Fibroblast of the aortic adventitia (primary cell): ENCODE data around the gene NDUFA6. TPM values are rescaled to one million over a fixed set of nuclear protein-coding genes. Genes with fewer than 3 reads are reported as not detected.
A peak's percentile ranks its signal among the peaks of the same experiment; 100 is the strongest.

Experiments
- DNase-seq: peaks from one replicate; pipeline ENCODE4 v3.0.0-alpha.2; 2010; ENCODE audit warnings: low read depth
- H3K4me3 ChIP-seq: 2 replicates; pipeline ENCODE4 v1.5.1; 2011; ENCODE audit warnings: low read depth, mild to moderate bottlenecking, control low read depth, low read length, moderate library complexity
- CTCF ChIP-seq: IDR thresholded peaks from 2 replicates; pipeline ENCODE4 v1.5.1; 2011; ENCODE audit warnings: mild to moderate bottlenecking, low read length, control low read depth, inconsistent platforms; ENCODE audit not compliant: insufficient read depth
- total RNA-seq: library from RNA; depleted of rRNA; stranded (reverse); fragments of >200 nt; gene quantifications from 2 replicates; pipeline ENCODE4 v1.2.3, GENCODE V29; 2012; ENCODE audit warnings: low replicate concordance

Gene NDUFA6
- total RNA-seq, 1 donor, result 51.2 TPM

- DNase-seq, result peak; percentile 45
- no peak for TF ChIP-seq CTCF
- peak overlapping the region; percentile 59 for H3K4me3 ChIP-seq
Measured at GRCh38 chr22:42078469-42079318, 11.9 kb downstream of the NDUFA6 start.

GRCh38 chr22:42077486-42078125 lies 13.0 kb downstream of the NDUFA6 start:
- no peak for DNase-seq
- H3K4me3 ChIP-seq, result no peak overlapping the region
- TF ChIP-seq CTCF, result no peak

- TF ChIP-seq CTCF, result no peak
- DNase-seq, result no peak
- H3K4me3 ChIP-seq, result no peak overlapping the region
Measured at GRCh38 chr22:42076764-42077485, 13.6 kb downstream of the NDUFA6 start.

GRCh38 chr22:42074846-42075676 lies 15.5 kb downstream of the NDUFA6 start:
- H3K4me3 ChIP-seq, result peak overlapping the region; percentile 70
- DNase-seq, result no peak
- no peak for TF ChIP-seq CTCF

GRCh38 chr22:42074132-42074811 lies 16.3 kb downstream of the NDUFA6 start, which contains the start of gene PHETA2:
TSS of gene PHETA2 (plus strand) at chr22:42074248. CDS start at chr22:42077294, 3,046 bp downstream.
- H3K4me3 ChIP-seq, result peak within 1 kb of the TSS; percentile 70
- peak; percentile 34 for DNase-seq
- TF ChIP-seq CTCF, result peak; percentile 57
